ENCODE results near the gene CYP26B1. TPM values are rescaled to one million over a fixed set of nuclear protein-coding genes. Genes with fewer than 3 reads are reported as not detected.

CYP26B1 gene
- total RNA-seq, 1 experiment from 2014 or later, result 0.42 TPM

DNA sequence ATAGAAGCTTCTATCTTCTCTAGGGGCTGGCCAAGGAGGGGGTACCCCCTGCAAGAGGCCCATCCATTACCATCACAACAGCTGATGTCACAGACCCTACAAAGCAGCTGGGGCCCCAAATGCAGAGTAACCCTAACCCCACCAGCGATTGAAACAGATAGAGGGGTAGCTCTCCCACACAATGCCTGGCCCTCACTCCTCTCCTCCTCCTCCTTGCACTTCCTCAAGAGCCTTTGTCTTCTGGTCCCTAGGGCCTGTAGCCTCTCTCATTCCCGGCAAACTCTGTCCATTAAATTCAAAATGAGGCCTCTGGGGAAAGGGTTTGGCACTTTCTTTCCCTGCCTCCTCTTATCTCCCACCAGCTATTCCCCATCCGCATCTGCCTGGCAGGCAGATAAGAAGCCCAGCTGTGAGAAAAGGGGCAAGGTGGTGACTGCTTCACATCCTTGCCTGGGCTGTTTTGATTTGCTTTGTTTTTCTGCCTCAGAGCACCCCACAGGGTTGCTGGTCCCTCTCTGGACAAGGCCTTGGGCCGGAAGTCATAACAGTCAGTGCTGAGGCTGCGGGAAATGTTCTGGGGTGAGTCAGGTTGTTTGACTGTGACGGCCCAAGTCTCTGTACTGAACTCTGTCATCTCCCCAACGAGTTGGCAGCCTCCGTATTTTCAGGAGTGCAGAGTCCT is 26.1 kb upstream of the CYP26B1 start (continued):
- TF ChIP-seq, protein P1, sequence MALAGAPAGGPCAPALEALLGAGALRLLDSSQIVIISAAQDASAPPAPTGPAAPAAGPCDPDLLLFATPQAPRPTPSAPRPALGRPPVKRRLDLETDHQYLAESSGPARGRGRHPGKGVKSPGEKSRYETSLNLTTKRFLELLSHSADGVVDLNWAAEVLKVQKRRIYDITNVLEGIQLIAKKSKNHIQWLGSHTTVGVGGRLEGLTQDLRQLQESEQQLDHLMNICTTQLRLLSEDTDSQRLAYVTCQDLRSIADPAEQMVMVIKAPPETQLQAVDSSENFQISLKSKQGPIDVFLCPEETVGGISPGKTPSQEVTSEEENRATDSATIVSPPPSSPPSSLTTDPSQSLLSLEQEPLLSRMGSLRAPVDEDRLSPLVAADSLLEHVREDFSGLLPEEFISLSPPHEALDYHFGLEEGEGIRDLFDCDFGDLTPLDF (CRISPR knock-in tag; IDR thresholded peaks at IDR 0.05), result no peak
- TF ChIP-seq ZSCAN18 (CRISPR knock-in tag; IDR thresholded peaks at IDR 0.05) (no peak), FOXJ3 (CRISPR knock-in tag; IDR thresholded peaks at IDR 0.05; ENCODE audit: borderline replicate concordance) (no peak), MAX (CRISPR knock-in tag; IDR thresholded peaks at IDR 0.05) (no peak), IRF2 (CRISPR knock-in tag; IDR thresholded peaks at IDR 0.05; ENCODE audit: borderline replicate concordance, low read depth) (no peak)

- POLR2A ChIA-PET, result no interaction called here
- no peak for ATAC-seq
- H3K4me3 Mint-ChIP-seq, result no peak overlapping the region
- H3K27me3 Mint-ChIP-seq (ENCODE audit: low read depth), result no peaks in the 10 kb centered on the region
- no peak for DNase-seq (ENCODE audit: low spot score)
- CTCF ChIA-PET, result interaction anchor here (0.8 kb wide), 1 partner anchor 22 kb away, joined by 5 read pairs; no protein-coding TSS in a partner anchor
- peaks cover 17% of the 10 kb centered on the region for H3K4me1 Mint-ChIP-seq
- no peaks in the 10 kb centered on the region; the same call in 1 of the 2 replicates for H3K36me3 Mint-ChIP-seq
- H3K9me3 Mint-ChIP-seq, result peaks cover 6% of the 10 kb centered on the region; the same call in 1 of the 2 replicates
- TF ChIP-seq CDX4 (CRISPR knock-in tag; IDR thresholded peaks at IDR 0.05; ENCODE audit: borderline replicate concordance), result no peak
- no peak for TF ChIP-seq ZNF263 (CRISPR knock-in tag; IDR thresholded peaks at IDR 0.05; ENCODE audit: low read depth)
- no peak for TF ChIP-seq ZNF121 (CRISPR knock-in tag; IDR thresholded peaks at IDR 0.05)
- TF ChIP-seq MAX (CRISPR knock-in tag; IDR thresholded peaks at IDR 0.05), result no peak
- TF ChIP-seq, protein P2, sequence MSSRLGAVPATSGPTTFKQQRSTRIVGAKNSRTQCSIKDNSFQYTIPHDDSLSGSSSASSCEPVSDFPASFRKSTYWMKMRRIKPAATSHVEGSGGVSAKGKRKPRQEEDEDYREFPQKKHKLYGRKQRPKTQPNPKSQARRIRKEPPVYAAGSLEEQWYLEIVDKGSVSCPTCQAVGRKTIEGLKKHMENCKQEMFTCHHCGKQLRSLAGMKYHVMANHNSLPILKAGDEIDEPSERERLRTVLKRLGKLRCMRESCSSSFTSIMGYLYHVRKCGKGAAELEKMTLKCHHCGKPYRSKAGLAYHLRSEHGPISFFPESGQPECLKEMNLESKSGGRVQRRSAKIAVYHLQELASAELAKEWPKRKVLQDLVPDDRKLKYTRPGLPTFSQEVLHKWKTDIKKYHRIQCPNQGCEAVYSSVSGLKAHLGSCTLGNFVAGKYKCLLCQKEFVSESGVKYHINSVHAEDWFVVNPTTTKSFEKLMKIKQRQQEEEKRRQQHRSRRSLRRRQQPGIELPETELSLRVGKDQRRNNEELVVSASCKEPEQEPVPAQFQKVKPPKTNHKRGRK (CRISPR knock-in tag; IDR thresholded peaks at IDR 0.05; ENCODE audit: borderline replicate concordance), result no peak
- no peak for TF ChIP-seq RORB (CRISPR knock-in tag; IDR thresholded peaks at IDR 0.05)
- TF ChIP-seq ZSCAN18 (CRISPR knock-in tag; IDR thresholded peaks at IDR 0.05), result no peak
- TF ChIP-seq, protein P3, sequence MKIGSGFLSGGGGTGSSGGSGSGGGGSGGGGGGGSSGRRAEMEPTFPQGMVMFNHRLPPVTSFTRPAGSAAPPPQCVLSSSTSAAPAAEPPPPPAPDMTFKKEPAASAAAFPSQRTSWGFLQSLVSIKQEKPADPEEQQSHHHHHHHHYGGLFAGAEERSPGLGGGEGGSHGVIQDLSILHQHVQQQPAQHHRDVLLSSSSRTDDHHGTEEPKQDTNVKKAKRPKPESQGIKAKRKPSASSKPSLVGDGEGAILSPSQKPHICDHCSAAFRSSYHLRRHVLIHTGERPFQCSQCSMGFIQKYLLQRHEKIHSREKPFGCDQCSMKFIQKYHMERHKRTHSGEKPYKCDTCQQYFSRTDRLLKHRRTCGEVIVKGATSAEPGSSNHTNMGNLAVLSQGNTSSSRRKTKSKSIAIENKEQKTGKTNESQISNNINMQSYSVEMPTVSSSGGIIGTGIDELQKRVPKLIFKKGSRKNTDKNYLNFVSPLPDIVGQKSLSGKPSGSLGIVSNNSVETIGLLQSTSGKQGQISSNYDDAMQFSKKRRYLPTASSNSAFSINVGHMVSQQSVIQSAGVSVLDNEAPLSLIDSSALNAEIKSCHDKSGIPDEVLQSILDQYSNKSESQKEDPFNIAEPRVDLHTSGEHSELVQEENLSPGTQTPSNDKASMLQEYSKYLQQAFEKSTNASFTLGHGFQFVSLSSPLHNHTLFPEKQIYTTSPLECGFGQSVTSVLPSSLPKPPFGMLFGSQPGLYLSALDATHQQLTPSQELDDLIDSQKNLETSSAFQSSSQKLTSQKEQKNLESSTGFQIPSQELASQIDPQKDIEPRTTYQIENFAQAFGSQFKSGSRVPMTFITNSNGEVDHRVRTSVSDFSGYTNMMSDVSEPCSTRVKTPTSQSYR (CRISPR knock-in tag; IDR thresholded peaks at IDR 0.05), result no peak
- TF ChIP-seq ESRRA (CRISPR knock-in tag; IDR thresholded peaks at IDR 0.05; ENCODE audit: borderline replicate concordance), result no peak
- no peak for TF ChIP-seq ZNF671 (CRISPR knock-in tag; IDR thresholded peaks at IDR 0.05)
- no peak for TF ChIP-seq GRHL2 (CRISPR knock-in tag; IDR thresholded peaks at IDR 0.05; ENCODE audit: insufficient replicate concordance, severe bottlenecking)
- TF ChIP-seq ATF2 (CRISPR knock-in tag; IDR thresholded peaks at IDR 0.05; ENCODE audit: borderline replicate concordance, low read depth), result no peak
- TF ChIP-seq NR3C1 (CRISPR knock-in tag; conservative IDR thresholded peaks at IDR 0.05; ENCODE audit: low read depth), result no peak
- no peak for TF ChIP-seq KAT7 (CRISPR knock-in tag; IDR thresholded peaks at IDR 0.05; ENCODE audit: borderline replicate concordance)
- no peak for TF ChIP-seq ZNF138 (CRISPR knock-in tag; conservative IDR thresholded peaks at IDR 0.05)
- no peak overlapping the region for H3K27ac Mint-ChIP-seq
Observed at GRCh38 chr2:72172478-72172877, 24.8 kb upstream of the CYP26B1 start.

Measured in WTC11 (cell line).